Panc1 (cell line): ENCODE data around the gene RFTN1.

Source experiments
- TCF7L2 ChIP-seq: IDR thresholded peaks from 2 replicates; pipeline ENCODE4 v1.6.1; 2011; ENCODE audit warnings: mild to moderate bottlenecking, low read depth, low read length, inconsistent platforms
- TF ChIP-seq, protein P1 (sequence below): fragments of 450-650 bp; IDR thresholded peaks from 2 replicates; pipeline ENCODE4 v1.5.1; 2017; ENCODE audit warnings: mild to moderate bottlenecking

DNA sequence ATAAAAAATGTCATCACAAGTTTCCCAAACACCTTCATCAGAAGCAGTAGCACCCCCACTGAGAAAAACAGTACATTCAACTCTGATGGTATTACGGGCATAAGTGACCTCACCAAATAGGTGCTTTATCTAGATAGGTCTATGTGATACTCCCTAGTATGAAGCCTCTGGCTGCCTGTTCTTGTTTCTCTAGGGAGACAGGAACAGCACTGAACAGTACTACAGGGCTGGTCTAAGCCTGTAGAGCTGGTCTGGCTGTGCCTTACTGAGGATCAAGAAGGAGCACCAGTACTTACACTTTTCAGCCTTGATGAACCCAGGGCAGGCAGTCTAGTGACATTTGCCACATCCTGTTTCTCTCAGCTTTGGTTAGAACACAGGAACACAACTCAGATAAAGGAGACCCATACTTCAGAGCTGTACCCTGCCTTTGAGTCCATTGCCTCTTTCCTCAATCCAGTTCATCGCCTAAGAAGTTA lies 212.6 kb downstream of the RFTN1 start:
- TF ChIP-seq, protein P1, sequence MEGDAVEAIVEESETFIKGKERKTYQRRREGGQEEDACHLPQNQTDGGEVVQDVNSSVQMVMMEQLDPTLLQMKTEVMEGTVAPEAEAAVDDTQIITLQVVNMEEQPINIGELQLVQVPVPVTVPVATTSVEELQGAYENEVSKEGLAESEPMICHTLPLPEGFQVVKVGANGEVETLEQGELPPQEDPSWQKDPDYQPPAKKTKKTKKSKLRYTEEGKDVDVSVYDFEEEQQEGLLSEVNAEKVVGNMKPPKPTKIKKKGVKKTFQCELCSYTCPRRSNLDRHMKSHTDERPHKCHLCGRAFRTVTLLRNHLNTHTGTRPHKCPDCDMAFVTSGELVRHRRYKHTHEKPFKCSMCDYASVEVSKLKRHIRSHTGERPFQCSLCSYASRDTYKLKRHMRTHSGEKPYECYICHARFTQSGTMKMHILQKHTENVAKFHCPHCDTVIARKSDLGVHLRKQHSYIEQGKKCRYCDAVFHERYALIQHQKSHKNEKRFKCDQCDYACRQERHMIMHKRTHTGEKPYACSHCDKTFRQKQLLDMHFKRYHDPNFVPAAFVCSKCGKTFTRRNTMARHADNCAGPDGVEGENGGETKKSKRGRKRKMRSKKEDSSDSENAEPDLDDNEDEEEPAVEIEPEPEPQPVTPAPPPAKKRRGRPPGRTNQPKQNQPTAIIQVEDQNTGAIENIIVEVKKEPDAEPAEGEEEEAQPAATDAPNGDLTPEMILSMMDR = no peak
- TF ChIP-seq TCF7L2 = no peak
